Smooth muscle cell of trachea (primary cell): ENCODE measurements around the gene TMEM252. TPM values are rescaled to one million over a fixed set of nuclear protein-coding genes. Genes with fewer than 3 reads are reported as not detected.

Experiments
- total RNA-seq: library from RNA; depleted of rRNA; stranded (reverse); fragments of >200 nt; gene quantifications from 2 replicates; pipeline ENCODE4 v1.2.1, GENCODE V29; 2014

TMEM252 gene
- total RNA-seq = not detected in 2 replicates

DNA sequence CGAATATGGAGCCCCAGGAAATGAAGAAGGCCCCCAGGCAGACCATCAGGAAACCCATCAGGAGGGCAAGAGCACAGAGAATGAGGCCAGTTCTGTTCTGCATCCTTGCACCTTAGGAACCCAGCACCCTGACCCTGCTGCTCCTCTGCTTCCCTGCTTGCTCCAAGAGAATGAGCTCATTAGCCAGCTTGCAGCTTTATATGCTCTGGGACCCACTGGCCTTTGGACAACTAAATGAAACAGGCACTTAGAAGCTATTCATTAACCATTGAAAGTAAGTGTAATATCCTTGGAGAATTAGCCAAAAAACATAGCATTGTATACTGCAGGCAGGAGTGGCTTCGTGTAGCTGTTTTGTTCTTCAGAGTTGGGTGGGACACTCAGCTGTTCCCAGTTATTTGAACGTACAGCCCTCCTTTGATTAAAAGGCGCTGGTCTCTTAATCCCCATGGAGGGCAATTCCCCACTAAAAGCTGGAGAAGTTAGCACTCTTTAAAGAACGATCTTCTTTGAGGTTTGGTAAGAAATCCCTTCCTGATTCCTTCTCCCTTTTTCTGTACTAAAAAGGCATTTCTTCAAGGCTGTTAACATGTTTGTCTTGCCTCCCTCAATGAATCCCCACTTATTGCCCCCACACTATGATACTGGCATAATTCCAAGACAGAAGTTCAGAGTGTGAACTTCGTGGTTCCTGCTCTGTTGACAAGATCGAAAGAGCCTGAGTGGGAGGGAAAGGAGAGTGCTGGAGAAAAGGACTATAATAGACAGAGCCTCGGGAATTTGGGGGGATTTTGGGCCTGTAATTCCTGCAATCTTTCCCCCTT is at the start of gene TMEM252:
TSS of gene TMEM252 (minus strand) at position 172 of the 824 bp plus-strand sequence. CDS start at position 103, 69 bp downstream.

Other genes starting within 250 kb of the TMEM252 start
- not detected in 2 replicates for gene FOXD4L3, start 238.0 kb downstream of the TMEM252 start, total RNA-seq
- 88.8 and 110 TPM in 2 replicates for gene PGM5, start 184.3 kb downstream of the TMEM252 start, total RNA-seq
- not detected in 2 replicates for gene PIP5K1B, start 164.4 kb upstream of the TMEM252 start, total RNA-seq